ENCODE results near the gene SLC25A23.

GRCh38 chr19:6409346-6409745 lies 50.2 kb downstream of the SLC25A23 start:
- TF ChIP-seq CTCF (IDR thresholded peaks at IDR 0.05): no peak
- no peak for TF ChIP-seq POLR2AphosphoS5 (IDR thresholded peaks at IDR 0.05; ENCODE audit: low read depth, low read length)
- TF ChIP-seq REST (IDR thresholded peaks at IDR 0.05; ENCODE audit: insufficient read depth in 1 of 2, low read depth in 2 of 2, low read length in 1 of 2): no peak
